NCI-H1694 (cell line): ENCODE results near the gene UGT2B17.
"Not testable (repeated sequence)": the region's sequence is repeated elsewhere in the genome, so short reads cannot be mapped to it uniquely, and the experiment has no call there.

Experiments used
- DNase-seq: peaks from one replicate; lab custom pipeline; 2025; lab: John Stamatoyannopoulos, UW

Gene UGT2B17

DNA sequence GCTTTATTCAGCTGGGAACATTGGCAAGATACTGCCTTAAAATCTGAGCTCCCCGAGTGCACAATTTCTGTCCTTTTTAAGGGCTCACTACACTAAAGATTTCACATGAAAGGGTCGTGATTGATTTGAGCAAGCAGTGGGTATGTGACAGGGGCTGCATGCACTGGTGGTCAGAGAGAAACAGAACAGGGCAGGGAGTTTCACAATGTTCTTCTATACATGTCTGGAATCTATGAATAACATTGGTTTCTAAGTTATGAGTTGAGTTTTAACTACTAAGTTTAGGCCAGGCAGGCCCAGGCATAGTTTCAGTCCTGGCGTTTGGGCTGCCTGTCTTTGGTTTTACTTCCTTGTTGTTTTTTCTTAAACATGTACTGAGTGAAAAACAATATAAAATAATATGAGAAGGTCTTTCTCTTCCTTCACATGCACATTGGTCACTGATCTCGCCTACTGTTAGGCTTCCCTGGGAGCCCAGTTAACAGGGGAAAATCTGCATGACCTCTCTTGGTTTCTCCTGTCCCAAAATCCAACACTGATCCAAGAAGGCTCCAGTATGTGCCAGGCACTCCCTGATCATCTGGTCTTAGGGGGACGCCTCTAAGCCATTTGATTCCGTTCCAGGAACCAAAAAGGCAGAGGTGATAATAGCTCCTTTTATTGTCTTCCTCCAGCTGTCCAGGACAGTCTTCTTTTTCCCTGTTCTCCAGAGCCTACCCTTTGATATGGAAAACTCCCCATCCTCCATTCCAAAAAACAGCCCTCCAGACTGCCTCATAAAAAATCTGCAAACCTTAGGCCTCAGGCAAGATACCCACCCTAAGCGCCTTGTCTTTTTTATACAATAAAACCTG is at the start of gene UGT2B17:
Gene UGT2B17 (minus strand): TSS at position 51 of the 854 bp plus-strand sequence. CDS start 7,838 bp downstream, outside the sequence.
- DNase-seq, result no peak

DNA sequence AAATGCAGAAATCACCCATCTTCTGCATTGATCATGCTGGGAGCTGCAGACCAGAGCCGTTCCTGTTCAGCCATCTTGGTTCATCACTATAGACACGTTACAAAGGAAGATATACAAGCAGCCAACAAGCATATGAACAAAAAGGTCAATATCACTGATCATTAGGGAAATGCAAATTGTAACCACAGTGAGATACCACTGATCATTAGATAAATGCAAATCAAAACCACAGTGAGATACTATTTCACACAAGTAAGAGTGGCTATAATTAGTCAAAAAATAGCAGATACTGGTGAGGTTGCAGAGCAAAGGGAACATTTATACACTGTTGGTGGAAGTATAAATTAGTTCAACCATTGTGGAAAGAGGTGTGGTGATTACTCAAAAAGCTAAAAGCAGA is 46.6 kb upstream of the UGT2B17 start:
- DNase-seq, result not testable (repeated sequence)

- DNase-seq, result no peak
Measured at GRCh38 chr4:68617003-68617698, 41.0 kb upstream of the UGT2B17 start.

DNA sequence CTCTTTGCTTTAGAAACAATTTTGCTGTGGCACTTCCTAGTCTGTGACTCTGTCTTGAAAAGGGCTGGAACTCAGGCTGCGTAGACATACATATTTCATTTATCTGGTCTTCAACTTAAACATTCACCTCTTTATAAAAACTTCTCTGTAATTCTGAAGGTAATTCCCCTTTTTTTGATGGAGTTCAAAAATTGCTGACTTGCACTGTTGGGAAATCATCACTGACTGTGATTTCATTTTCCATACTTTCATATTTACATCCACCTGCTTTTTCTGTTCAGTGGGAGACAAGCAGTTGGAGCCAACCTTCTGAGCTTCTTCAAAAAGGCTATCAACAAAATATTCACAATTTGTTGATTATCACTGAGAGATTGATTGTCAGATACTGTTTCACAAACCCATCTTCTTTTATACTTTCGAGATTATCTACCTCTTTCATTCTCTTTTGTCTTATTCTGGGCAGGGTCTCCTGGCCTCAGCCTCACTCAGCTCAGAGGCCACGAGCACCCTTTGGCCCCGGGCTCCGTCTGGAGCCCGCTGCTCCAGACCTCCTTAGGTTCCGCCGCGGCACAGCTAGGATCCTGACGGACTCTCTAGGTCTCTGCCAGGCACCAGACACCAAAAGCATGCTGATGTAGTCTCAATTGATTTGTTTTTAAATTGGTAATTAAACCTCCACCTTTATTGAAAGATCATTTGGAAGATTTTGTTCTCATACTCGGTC is 39.7 kb upstream of the UGT2B17 start:
- DNase-seq, result no peak

GRCh38 chr4:68613752-68614151 is 37.6 kb upstream of the UGT2B17 start:
- DNase-seq, result no peak

DNA sequence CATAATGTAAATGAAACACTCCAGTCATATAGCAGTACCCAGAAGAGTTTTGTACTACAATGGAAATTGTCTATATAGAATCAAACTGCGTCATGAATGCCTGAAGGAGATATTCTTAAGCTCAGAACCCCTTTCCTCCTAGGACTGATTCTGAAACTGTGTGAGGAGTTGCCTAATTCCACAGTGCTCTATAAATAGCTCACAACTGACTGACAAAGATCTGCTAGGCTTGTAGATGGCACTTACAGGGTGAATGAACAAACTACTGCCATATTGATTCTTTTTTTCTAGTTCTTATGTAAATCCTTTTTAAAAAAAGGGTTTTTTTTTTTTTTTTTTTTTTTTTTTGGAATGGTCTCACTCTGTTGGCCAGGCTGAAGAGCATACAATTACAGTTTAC is 30.1 kb upstream of the UGT2B17 start:
- no peak for DNase-seq

DNA sequence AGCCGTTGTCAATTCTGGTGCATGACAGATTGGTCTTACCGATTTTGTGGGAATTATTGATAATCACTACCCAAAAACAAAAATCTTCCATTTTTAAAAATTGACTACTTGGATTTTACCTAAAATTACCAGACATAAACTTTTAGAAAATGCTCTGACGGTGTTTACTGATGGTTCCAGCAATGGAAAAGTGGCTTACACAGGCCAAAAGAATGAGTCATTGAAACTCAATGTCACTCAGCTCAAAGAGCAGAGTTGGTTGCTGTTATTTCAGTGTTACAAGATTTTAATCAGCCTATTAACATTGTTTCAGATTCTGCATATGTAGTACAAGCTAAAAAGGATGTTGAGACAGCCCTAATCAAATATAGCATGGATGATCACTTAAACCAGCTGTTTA is 23.0 kb upstream of the UGT2B17 start:
- no peak for DNase-seq

DNA sequence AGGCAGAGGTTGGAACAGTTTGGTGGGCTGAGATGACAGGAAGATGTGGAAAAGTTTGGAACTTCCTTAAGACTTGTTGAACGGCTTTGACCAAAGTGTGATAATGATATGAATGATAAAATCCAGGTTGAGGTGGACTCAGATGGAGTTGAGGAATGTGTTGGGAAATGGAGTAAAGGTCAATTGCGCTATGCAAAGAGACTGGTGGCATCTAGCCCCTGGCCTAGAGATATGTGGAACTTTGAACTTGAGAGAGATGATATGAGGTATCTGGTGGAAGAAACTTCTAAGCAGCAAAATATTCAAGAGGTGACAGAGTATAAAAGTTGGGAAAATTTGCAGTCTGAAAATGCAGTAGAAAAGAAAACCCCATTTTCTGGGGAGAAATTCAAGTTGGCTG is 21.4 kb upstream of the UGT2B17 start:
- no peak for DNase-seq

DNA sequence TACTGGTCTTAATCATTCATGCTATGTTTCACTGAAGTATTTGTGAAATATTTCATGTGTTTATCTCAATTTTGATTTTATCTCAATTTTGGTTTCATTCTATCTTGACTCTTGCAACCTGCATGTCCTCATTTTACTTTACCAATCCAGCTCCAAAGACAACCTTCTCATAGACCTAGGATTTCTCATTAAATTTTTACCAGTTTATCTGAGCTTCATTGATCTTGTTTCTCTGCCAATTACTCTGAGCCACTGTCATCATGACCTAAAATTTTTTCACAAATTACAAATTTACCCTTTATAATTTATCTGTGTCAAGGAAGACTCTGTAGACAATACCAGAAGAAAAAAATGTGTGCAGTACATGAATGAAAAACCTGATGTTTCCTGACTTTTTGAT is 18.6 kb upstream of the UGT2B17 start:
- DNase-seq, result no peak

DNA sequence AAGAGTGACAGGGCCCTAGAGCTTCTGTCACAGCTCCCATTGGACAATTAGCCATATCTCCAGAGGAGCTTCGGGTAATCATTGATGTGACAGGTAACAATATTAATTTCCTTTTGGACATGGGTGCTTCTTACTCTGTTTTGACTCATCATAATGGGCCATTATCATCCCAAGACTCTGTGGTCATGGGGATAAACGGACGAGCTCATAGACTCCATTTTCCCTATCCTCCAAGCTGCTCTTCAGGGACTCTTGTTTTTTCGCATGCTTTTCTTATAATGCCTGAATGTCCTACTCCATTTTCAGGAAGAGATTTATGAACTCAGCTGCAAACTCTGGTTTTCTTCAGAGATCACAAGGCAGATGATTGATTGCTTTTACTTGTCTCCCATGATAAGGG is 17.0 kb upstream of the UGT2B17 start:
- no peak for DNase-seq

GRCh38 chr4:68592673-68593072 is 16.6 kb upstream of the UGT2B17 start:
- no peak for DNase-seq

- no peak for DNase-seq
Measured at GRCh38 chr4:68591204-68591603, 15.1 kb upstream of the UGT2B17 start.

GRCh38 chr4:68589790-68590189 is 13.7 kb upstream of the UGT2B17 start:
- no peak for DNase-seq

GRCh38 chr4:68582339-68582717 is 6.2 kb upstream of the UGT2B17 start:
- DNase-seq, result no peak

- DNase-seq, result no peak
Measured at GRCh38 chr4:68581383-68582338, 5.5 kb upstream of the UGT2B17 start.

GRCh38 chr4:68577590-68577989 is 1.5 kb upstream of the UGT2B17 start:
- no peak for DNase-seq

DNA sequence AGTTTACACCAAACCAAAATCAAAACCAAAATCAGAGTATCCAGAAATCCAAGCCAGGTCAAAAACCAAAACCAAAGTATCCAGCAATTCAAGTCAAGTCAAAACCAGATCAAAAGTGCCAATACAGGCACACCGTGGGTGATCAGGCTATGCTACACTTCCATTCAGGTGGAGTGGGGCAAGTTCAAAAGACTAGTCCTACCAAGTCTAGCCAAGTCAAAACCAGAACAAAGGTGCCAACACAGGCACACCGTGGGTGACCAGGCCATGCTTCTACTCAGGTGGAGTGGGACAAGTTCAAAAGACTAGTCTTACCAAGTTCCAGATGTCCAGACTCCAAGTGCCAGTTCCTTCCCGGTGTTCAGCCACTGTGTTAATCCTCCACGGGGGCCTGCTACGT is 486 bp downstream of the UGT2B17 start:
- not testable (repeated sequence) for DNase-seq

DNA sequence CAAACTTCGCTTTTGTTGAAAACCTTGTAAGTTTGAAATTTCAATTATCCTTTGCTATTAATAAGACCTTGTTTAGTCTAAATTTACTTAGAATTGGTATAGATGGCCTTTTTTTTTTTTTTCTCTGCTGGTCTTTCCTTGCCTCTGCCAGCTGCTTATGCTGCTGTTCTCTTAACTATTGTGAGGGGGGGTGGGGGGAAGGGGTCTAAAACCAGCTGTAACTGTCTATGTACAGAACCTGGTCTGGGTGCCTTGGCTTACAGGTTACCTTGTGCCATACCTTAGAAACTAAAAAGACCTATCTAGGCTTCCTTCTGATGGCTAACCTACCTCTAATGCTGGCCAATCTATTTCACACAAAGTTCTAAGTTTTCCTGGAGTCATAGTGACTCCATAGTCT is 1.0 kb downstream of the UGT2B17 start:
- DNase-seq, result no peak

DNA sequence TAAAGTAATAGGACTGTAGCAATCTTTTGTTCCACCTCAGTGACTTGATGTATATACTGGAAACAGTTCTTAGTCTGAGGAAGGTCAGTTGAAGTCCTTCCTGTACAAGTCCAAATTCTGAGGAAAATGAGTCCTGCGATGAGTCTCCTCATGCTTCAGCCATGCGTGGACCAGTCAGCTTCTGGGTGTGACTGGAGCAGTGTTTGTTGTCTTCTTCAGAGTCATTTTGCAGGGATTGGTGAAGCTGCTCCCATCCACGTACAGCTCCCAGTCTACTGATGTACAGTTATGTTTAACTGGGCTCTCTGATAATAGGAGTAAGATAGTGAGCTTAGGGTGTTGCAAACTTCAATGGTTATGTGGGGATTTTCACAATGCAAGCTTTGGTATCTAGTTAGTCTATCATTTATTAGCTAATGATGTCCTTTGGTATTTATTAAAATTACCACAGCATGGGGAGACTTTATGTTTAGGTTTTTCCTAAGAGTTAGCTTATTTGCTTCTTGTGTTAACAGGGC is 3.4 kb downstream of the UGT2B17 start:
- DNase-seq, result no peak

DNA sequence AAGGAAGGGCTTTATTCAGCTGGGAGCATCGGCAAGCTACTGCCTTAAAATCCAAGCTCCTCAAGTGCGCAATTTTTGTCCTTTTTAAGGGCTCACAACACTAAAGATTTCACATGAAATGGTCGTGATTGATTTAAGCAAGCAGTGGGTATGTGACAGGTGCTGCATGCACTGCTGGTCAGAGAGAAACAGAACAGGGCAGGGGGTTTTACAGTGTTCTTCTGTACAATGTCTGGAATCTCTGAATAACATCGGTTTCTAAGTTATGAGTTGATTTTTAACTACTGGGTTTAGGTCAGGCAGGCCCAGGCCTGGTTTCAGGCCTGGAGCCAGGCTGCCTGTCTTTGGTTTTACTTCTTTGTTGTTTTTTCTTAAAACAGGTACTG is 6.0 kb downstream of the UGT2B17 start:
- DNase-seq, result no peak

- no peak for DNase-seq
Measured at GRCh38 chr4:68569466-68570121, 6.5 kb downstream of the UGT2B17 start.
